Uterus (tissue), 4 donors: Measurements from ENCODE around the gene MEX3D. TPM values are rescaled to one million over a fixed set of nuclear protein-coding genes. Genes with fewer than 3 reads are reported as not detected.

Experiments used
- DNase-seq, 2 donors: peaks; one replicate each; pipeline ENCODE4 v3.0.0-alpha.2; 2019 to 2020
- H3K27ac ChIP-seq, 2 donors: fragments of 200-600 bp; sonication (generic); 1 replicate in 1 of 2; 2 replicates in 1 of 2; pipeline ENCODE4 v1.5.1; 2016 to 2018
- H3K27me3 ChIP-seq, 2 donors: fragments of 200-600 bp; sonication (generic); one replicate each; pipeline ENCODE4 v1.5.1; 2018 to 2019; ENCODE audit warnings: control low read depth in 1 of 2
- H3K36me3 ChIP-seq, 2 donors: fragments of 200-600 bp; sonication (generic); one replicate each; pipeline ENCODE4 v1.5.1; 2019; ENCODE audit warnings: control low read depth in 1 of 2
- H3K4me1 ChIP-seq, 2 donors: fragments of 200-600 bp; sonication (generic); one replicate each; pipeline ENCODE4 v1.5.1; 2018 to 2019; ENCODE audit warnings: control low read depth in 1 of 2
- H3K4me3 ChIP-seq, 2 donors: fragments of 200-600 bp; sonication (generic); 1 replicate in 1 of 2; 2 replicates in 1 of 2; pipeline ENCODE4 v1.5.1; 2018 to 2019; ENCODE audit warnings: mild to moderate bottlenecking in 1 of 2
- H3K9me3 ChIP-seq, 2 donors: fragments of 200-600 bp; sonication (generic); one replicate each; pipeline ENCODE4 v1.5.1; 2019; ENCODE audit warnings: control low read depth in 1 of 2
- CTCF ChIP-seq, 4 experiments: fragments of 200-600 bp in 2 of 4; fragments of 450-650 bp in 2 of 4; sonication (generic) in 2 of 4; IDR thresholded peaks; one replicate each; pipeline ENCODE4 v1.5.1; 2016 to 2019; ENCODE audit warnings: antibody characterized with exemption in 4 of 4, mild to moderate bottlenecking in 2 of 4, moderate library complexity in 1 of 4
- POLR2A ChIP-seq, 2 donors: fragments of 450-650 bp; IDR thresholded peaks; one replicate each; pipeline ENCODE4 v1.6.1; 2016; ENCODE audit warnings: antibody characterized with exemption in 2 of 2, mild to moderate bottlenecking in 1 of 2, moderate library complexity in 1 of 2
- intact Hi-C: fragments of 100-400 bp; cut with DNase I; formaldehyde crosslinking; loops from one replicate; pipeline ENCODE4 v1.15.1; 2023; ENCODE audit warnings: low total_unique reads
- total RNA-seq, 4 donors: library from RNA; depleted of rRNA in 3 of 4; stranded (reverse); fragments of >200 nt in 3 of 4; gene quantifications; one replicate each; pipeline versions ENCODE4 v1.1.0 to v1.2.4, GENCODE V29; 2014 to 2023
- donor health status: DM: yes; HTN: yes; CAD: no.

Gene MEX3D
- total RNA-seq, 4 donors from 2014 or later: 4.4 to 34.8 (median 23.2) TPM

- Histone ChIP-seq H3K36me3 (no peaks in the 10 kb centered on the region), H3K27me3 (no peaks in the 10 kb centered on the region), H3K4me1 (no peaks in the 10 kb centered on the region), H3K4me3 (no peak overlapping the region), H3K9me3 (no peaks in the 10 kb centered on the region), H3K27ac (no peak overlapping the region)
- TF ChIP-seq POLR2A (IDR thresholded peaks at IDR 0.05): no peak
- TF ChIP-seq CTCF (IDR thresholded peaks at IDR 0.05): no peak
- intact Hi-C loops: no loop called here
- no peak for DNase-seq
These were observed 38.7 kb downstream of the MEX3D start for GRCh38 chr19:1529430-1529816.

GRCh38 chr19:1528596-1529429 is 39.3 kb downstream of the MEX3D start:
- intact Hi-C loops: no loop called here
- no peak overlapping the region for H3K4me3 ChIP-seq
- DNase-seq: no peak
- no peaks in the 10 kb centered on the region for H3K36me3 ChIP-seq
- TF ChIP-seq CTCF (IDR thresholded peaks at IDR 0.05) (no peak), POLR2A (IDR thresholded peaks at IDR 0.05) (no peak)
- no peak overlapping the region for H3K27ac ChIP-seq
- H3K4me1 ChIP-seq: peaks cover 0 to 5% of the 10 kb centered on the region in 2 donors
- H3K9me3 ChIP-seq: no peaks in the 10 kb centered on the region
- no peaks in the 10 kb centered on the region for H3K27me3 ChIP-seq

- Histone ChIP-seq H3K36me3 (no peaks in the 10 kb centered on the region), H3K27ac (no peak overlapping the region), H3K4me1 (peaks cover 0 to 6% of the 10 kb centered on the region in 2 donors), H3K4me3 (no peak overlapping the region), H3K9me3 (no peaks in the 10 kb centered on the region), H3K27me3 (no peaks in the 10 kb centered on the region)
- no peak for TF ChIP-seq CTCF (IDR thresholded peaks at IDR 0.05)
- TF ChIP-seq POLR2A (IDR thresholded peaks at IDR 0.05): no peak
- intact Hi-C loops: no loop called here
- no peak for DNase-seq
These were observed 40.3 kb downstream of the MEX3D start for GRCh38 chr19:1527650-1528309.

GRCh38 chr19:1526979-1527649 is 41.0 kb downstream of the MEX3D start:
- no peaks in the 10 kb centered on the region for H3K36me3 ChIP-seq
- DNase-seq: no peak
- H3K27me3 ChIP-seq: no peaks in the 10 kb centered on the region
- no peak overlapping the region for H3K27ac ChIP-seq
- no peak for TF ChIP-seq POLR2A (IDR thresholded peaks at IDR 0.05)
- no peak for TF ChIP-seq CTCF (IDR thresholded peaks at IDR 0.05)
- intact Hi-C loops: no loop called here
- peaks cover 0 to 7% of the 10 kb centered on the region in 2 donors for H3K4me1 ChIP-seq
- no peaks in the 10 kb centered on the region for H3K9me3 ChIP-seq
- H3K4me3 ChIP-seq: no peak overlapping the region
